IPS-20b (cell line): ENCODE measurements around the gene TMCO2.

ENCODE experiments used
- H3K27ac ChIP-seq: one replicate; pipeline ENCODE4 v1.5.1; 2013; ENCODE audit warnings: low read length
- H3K27me3 ChIP-seq: 2 replicates; pipeline ENCODE4 v1.6.1; 2013; ENCODE audit warnings: mild to moderate bottlenecking, low read length, inconsistent platforms; ENCODE audit not compliant: insufficient read depth
- H3K36me3 ChIP-seq: 2 replicates; pipeline ENCODE4 v1.6.1; 2013; ENCODE audit warnings: low read depth, mild to moderate bottlenecking, inconsistent platforms, low read length, moderate library complexity; ENCODE audit not compliant: insufficient read depth
- H3K4me1 ChIP-seq: 2 replicates; pipeline ENCODE4 v1.6.1; 2013; ENCODE audit warnings: mild to moderate bottlenecking, control low read depth, inconsistent platforms, low read length, moderate library complexity; ENCODE audit not compliant: insufficient read depth
- H3K4me3 ChIP-seq: 2 replicates; pipeline ENCODE4 v1.5.1; 2013; ENCODE audit warnings: mild to moderate bottlenecking, low read length, inconsistent platforms
- H3K9ac ChIP-seq: 2 replicates; pipeline ENCODE4 v1.6.1; 2013; ENCODE audit warnings: low read depth, mild to moderate bottlenecking, inconsistent platforms, low read length, moderate library complexity
- H3K9me3 ChIP-seq: 2 replicates; pipeline ENCODE4 v1.6.1; 2013; ENCODE audit warnings: mild to moderate bottlenecking, low read depth, low read length, inconsistent platforms; ENCODE audit not compliant: insufficient read depth

Gene TMCO2

GRCh38 chr1:40264354-40264781, 16.6 kb downstream of the TMCO2 start:
- Histone ChIP-seq H3K36me3 (peaks cover 92% of the 10 kb centered on the region), H3K27me3 (no peaks in the 10 kb centered on the region), H3K9ac (no peak overlapping the region), H3K4me3 (no peak overlapping the region), H3K9me3 (no peaks in the 10 kb centered on the region), H3K27ac (no peak overlapping the region), H3K4me1 (no peaks in the 10 kb centered on the region)

- Histone ChIP-seq H3K27me3 (no peaks in the 10 kb centered on the region), H3K4me3 (no peak overlapping the region), H3K4me1 (no peaks in the 10 kb centered on the region), H3K36me3 (peaks cover 94% of the 10 kb centered on the region), H3K9me3 (no peaks in the 10 kb centered on the region), H3K9ac (no peak overlapping the region), H3K27ac (no peak overlapping the region)
These were observed 17.6 kb downstream of the TMCO2 start for GRCh38 chr1:40265298-40265697.

GRCh38 chr1:40265919-40266318, 18.2 kb downstream of the TMCO2 start:
- no peaks in the 10 kb centered on the region for H3K27me3 ChIP-seq
- peaks cover 94% of the 10 kb centered on the region for H3K36me3 ChIP-seq
- no peaks in the 10 kb centered on the region for H3K9me3 ChIP-seq
- H3K9ac ChIP-seq = no peak overlapping the region
- no peaks in the 10 kb centered on the region for H3K4me1 ChIP-seq
- no peak overlapping the region for H3K27ac ChIP-seq
- H3K4me3 ChIP-seq = no peak overlapping the region

GRCh38 chr1:40266786-40267535, 19.2 kb downstream of the TMCO2 start:
- no peak overlapping the region for H3K27ac ChIP-seq
- peaks cover 94% of the 10 kb centered on the region for H3K36me3 ChIP-seq

GRCh38 chr1:40267767-40268187, 20.0 kb downstream of the TMCO2 start:
- no peaks in the 10 kb centered on the region for H3K27me3 ChIP-seq
- no peaks in the 10 kb centered on the region for H3K9me3 ChIP-seq
- peaks cover 94% of the 10 kb centered on the region for H3K36me3 ChIP-seq
- no peak overlapping the region for H3K27ac ChIP-seq
- no peaks in the 10 kb centered on the region for H3K4me1 ChIP-seq
- H3K9ac ChIP-seq = no peak overlapping the region
- H3K4me3 ChIP-seq = no peak overlapping the region

More at GRCh38 chr1:40266786-40267535, 19.2 kb downstream of the TMCO2 start:
- Histone ChIP-seq H3K9ac (no peak overlapping the region), H3K4me3 (no peak overlapping the region), H3K27me3 (no peaks in the 10 kb centered on the region), H3K4me1 (no peaks in the 10 kb centered on the region), H3K9me3 (no peaks in the 10 kb centered on the region)

- no peak overlapping the region for H3K4me3 ChIP-seq
- H3K27ac ChIP-seq = no peak overlapping the region
- H3K27me3 ChIP-seq = no peaks in the 10 kb centered on the region
- no peak overlapping the region for H3K9ac ChIP-seq
- H3K36me3 ChIP-seq = peaks cover 93% of the 10 kb centered on the region
- H3K9me3 ChIP-seq = no peaks in the 10 kb centered on the region
- no peaks in the 10 kb centered on the region for H3K4me1 ChIP-seq
These were observed 20.5 kb downstream of the TMCO2 start for GRCh38 chr1:40268211-40268610.

GRCh38 chr1:40270152-40270834, 22.6 kb downstream of the TMCO2 start:
- no peak overlapping the region for H3K9ac ChIP-seq
- H3K9me3 ChIP-seq = no peaks in the 10 kb centered on the region
- no peak overlapping the region for H3K27ac ChIP-seq
- no peaks in the 10 kb centered on the region for H3K4me1 ChIP-seq
- H3K4me3 ChIP-seq = no peak overlapping the region
- no peaks in the 10 kb centered on the region for H3K27me3 ChIP-seq
- H3K36me3 ChIP-seq = peaks cover 89% of the 10 kb centered on the region

- H3K4me1 ChIP-seq = no peaks in the 10 kb centered on the region
- no peaks in the 10 kb centered on the region for H3K27me3 ChIP-seq
- no peaks in the 10 kb centered on the region for H3K9me3 ChIP-seq
- H3K36me3 ChIP-seq = peaks cover 78% of the 10 kb centered on the region
- H3K4me3 ChIP-seq = no peak overlapping the region
- H3K9ac ChIP-seq = no peak overlapping the region
- H3K27ac ChIP-seq = no peak overlapping the region
These were observed 25.0 kb downstream of the TMCO2 start for GRCh38 chr1:40272653-40273213.

- no peak overlapping the region for H3K27ac ChIP-seq
These were observed 25.9 kb downstream of the TMCO2 start for GRCh38 chr1:40273547-40274166.

GRCh38 chr1:40274331-40274730, 26.6 kb downstream of the TMCO2 start:
- no peaks in the 10 kb centered on the region for H3K4me1 ChIP-seq
- H3K9ac ChIP-seq = no peak overlapping the region
- no peaks in the 10 kb centered on the region for H3K27me3 ChIP-seq
- H3K4me3 ChIP-seq = no peak overlapping the region
- no peaks in the 10 kb centered on the region for H3K9me3 ChIP-seq
- H3K27ac ChIP-seq = no peak overlapping the region
- peaks cover 73% of the 10 kb centered on the region for H3K36me3 ChIP-seq

More at GRCh38 chr1:40273547-40274166, 25.9 kb downstream of the TMCO2 start:
- H3K27me3 ChIP-seq = no peaks in the 10 kb centered on the region
- H3K4me3 ChIP-seq = no peak overlapping the region
- peaks cover 71% of the 10 kb centered on the region for H3K36me3 ChIP-seq
- H3K4me1 ChIP-seq = no peaks in the 10 kb centered on the region
- no peak overlapping the region for H3K9ac ChIP-seq
- H3K9me3 ChIP-seq = no peaks in the 10 kb centered on the region

- Histone ChIP-seq H3K27ac (no peak overlapping the region), H3K4me1 (no peaks in the 10 kb centered on the region), H3K4me3 (no peak overlapping the region), H3K9me3 (no peaks in the 10 kb centered on the region), H3K9ac (no peak overlapping the region), H3K27me3 (no peaks in the 10 kb centered on the region), H3K36me3 (peaks cover 68% of the 10 kb centered on the region)
These were observed 28.4 kb downstream of the TMCO2 start for GRCh38 chr1:40276122-40276521.
